Liver (tissue), 9 donors: ENCODE measurements around the gene CNIH2. TPM values are rescaled to one million over a fixed set of nuclear protein-coding genes. Genes with fewer than 3 reads are reported as not detected.

Experiments used
- DNase-seq: peaks from one replicate; pipeline ENCODE4 v3.0.0-alpha.2; 2017; ENCODE audit warnings: low spot score
- H3K27ac ChIP-seq, 2 donors: one replicate each; pipeline ENCODE4 v1.7.0; 2013; ENCODE audit warnings: inconsistent platforms in 2 of 2, low read length in 2 of 2, control low read depth in 1 of 2, low read depth in 1 of 2, mild to moderate bottlenecking in 1 of 2
- H3K27me3 ChIP-seq, 4 donors: one replicate each; pipeline versions ENCODE4 v1.6.1 to v1.7.0; 2013; ENCODE audit warnings: low read length in 3 of 4, inconsistent platforms in 1 of 4, mild to moderate bottlenecking in 1 of 4, moderate library complexity in 1 of 4; ENCODE audit not compliant: control insufficient read depth in 4 of 4, insufficient read depth in 4 of 4
- H3K36me3 ChIP-seq, 4 donors: one replicate each; pipeline versions ENCODE4 v1.6.1 to v1.7.0; 2013; ENCODE audit warnings: low read length in 3 of 4, mild to moderate bottlenecking in 3 of 4, low read depth in 1 of 4, moderate library complexity in 1 of 4; ENCODE audit not compliant: control insufficient read depth in 4 of 4, insufficient read depth in 3 of 4
- H3K4me1 ChIP-seq, 4 donors: one replicate each; pipeline versions ENCODE4 v1.6.1 to v1.7.0; 2013; ENCODE audit warnings: low read length in 3 of 4, mild to moderate bottlenecking in 3 of 4, moderate library complexity in 1 of 4; ENCODE audit not compliant: control insufficient read depth in 4 of 4, insufficient read depth in 4 of 4
- H3K4me3 ChIP-seq, 3 donors: one replicate each; pipeline versions ENCODE4 v1.6.1 to v1.7.0; 2013; ENCODE audit warnings: low read length in 3 of 3, control low read depth in 1 of 3, low read depth in 1 of 3, mild to moderate bottlenecking in 1 of 3
- H3K9ac ChIP-seq, 2 donors: one replicate each; pipeline ENCODE4 v1.7.0; 2013; ENCODE audit warnings: low read length in 2 of 2, mild to moderate bottlenecking in 2 of 2, moderate library complexity in 2 of 2, control low read depth in 1 of 2, low read depth in 1 of 2
- H3K9me3 ChIP-seq, 4 donors: one replicate each; pipeline versions ENCODE4 v1.6.1 to v1.7.0; 2013; ENCODE audit warnings: low read length in 3 of 4; ENCODE audit not compliant: control insufficient read depth in 4 of 4
- EGR1 ChIP-seq, 2 donors: IDR thresholded peaks; 2 replicates each; pipeline ENCODE4 v1.6.1; 2016 to 2018; ENCODE audit warnings: antibody characterized with exemption in 2 of 2, low read depth in 2 of 2
- FOXA1 ChIP-seq: IDR thresholded peaks from 2 replicates; pipeline ENCODE4 v1.6.1; 2016; ENCODE audit warnings: antibody characterized with exemption
- FOXA2 ChIP-seq: IDR thresholded peaks from 2 replicates; pipeline ENCODE4 v1.6.1; 2016; ENCODE audit warnings: antibody characterized with exemption
- GABPA ChIP-seq, 2 donors: IDR thresholded peaks in 1 of 2; conservative IDR thresholded peaks in 1 of 2; 2 replicates each; pipeline ENCODE4 v1.6.1; 2016; ENCODE audit warnings: antibody characterized with exemption in 2 of 2, mild to moderate bottlenecking in 1 of 2, moderate library complexity in 1 of 2
- HNF4G ChIP-seq: IDR thresholded peaks from 2 replicates; pipeline ENCODE4 v1.6.1; 2016; ENCODE audit warnings: antibody characterized with exemption
- JUND ChIP-seq, 2 donors: IDR thresholded peaks; 2 replicates each; pipeline ENCODE4 v1.6.1; 2016; ENCODE audit warnings: antibody characterized with exemption in 2 of 2
- NR2F2 ChIP-seq: IDR thresholded peaks from 2 replicates; pipeline ENCODE4 v1.6.1; 2016; ENCODE audit warnings: antibody characterized with exemption
- RAD21 ChIP-seq, 2 donors: IDR thresholded peaks; 2 replicates each; pipeline ENCODE4 v1.6.1; 2016; ENCODE audit warnings: antibody characterized with exemption in 2 of 2, mild to moderate bottlenecking in 2 of 2
- RXRA ChIP-seq, 2 donors: IDR thresholded peaks; 2 replicates each; pipeline ENCODE4 v1.6.1; 2017 to 2018; ENCODE audit warnings: antibody characterized with exemption in 2 of 2, mild to moderate bottlenecking in 1 of 2
- SP1 ChIP-seq: IDR thresholded peaks from 2 replicates; pipeline ENCODE4 v1.6.1; 2018; ENCODE audit warnings: antibody characterized with exemption, mild to moderate bottlenecking
- TAF1 ChIP-seq: conservative IDR thresholded peaks from 2 replicates; pipeline ENCODE4 v1.6.1; 2016; ENCODE audit warnings: antibody characterized with exemption, mild to moderate bottlenecking
- YY1 ChIP-seq: IDR thresholded peaks from 2 replicates; pipeline ENCODE4 v1.6.1; 2016; ENCODE audit warnings: antibody characterized with exemption, mild to moderate bottlenecking
- WGBS: extraction: QIAGEN DNeasy Blood & Tissue Kit; methylation state at CpG from one replicate; pipeline ENCODE4 v1.1.7; 2013; 5-methylcytosine and 5-hydroxymethylcytosine counted together
- polyA plus RNA-seq, 2 donors: library from polyadenylated mRNA; stranded (reverse) in 1 of 2; unstranded in 1 of 2; fragments of 200-250 nt in 1 of 2; fragments of >200 nt in 1 of 2; fragmentation: Nextera tagmentation in 1 of 2; extraction: Ambion mirVana in 1 of 2; gene quantifications; one replicate each; pipeline versions ENCODE4 v1.2.1 to v1.2.3, GENCODE V29; 2013 to 2015
- total RNA-seq, 2 donors: library from RNA; depleted of rRNA; stranded (reverse); fragments of >200 nt; gene quantifications; one replicate each; pipeline ENCODE4 v1.2.3, GENCODE V29; 2014
- TF ChIP-seq, protein P1 (sequence below): IDR thresholded peaks from 2 replicates; pipeline ENCODE4 v1.6.1; 2016; ENCODE audit warnings: antibody characterized with exemption, mild to moderate bottlenecking
- TF ChIP-seq, protein P2 (sequence below): IDR thresholded peaks from 2 replicates; pipeline ENCODE4 v1.6.1; 2016; ENCODE audit warnings: antibody characterized with exemption
- TF ChIP-seq, protein P3 (sequence below): fragments of 150-350 bp; IDR thresholded peaks from 2 replicates; pipeline ENCODE4 v1.5.1; 2017; ENCODE audit warnings: improper control_type of control experiment, low read depth, low read length; ENCODE audit not compliant: missing input control
- TF ChIP-seq, protein P4 (sequence below): IDR thresholded peaks from 2 replicates; pipeline ENCODE4 v1.6.1; 2016; ENCODE audit warnings: antibody characterized with exemption
- TF ChIP-seq, protein P5 (sequence below): IDR thresholded peaks from 2 replicates; pipeline ENCODE4 v1.6.1; 2016; ENCODE audit warnings: antibody characterized with exemption
- donor health status: healthy.
- donor health status: healthy.
- donor health status: healthy.
- donor health status: healthy.
- donor health status: healthy.

The CNIH2 gene
- total and polyA plus RNA-seq, 4 donors: 0.07 TPM; not detected in 3

DNA sequence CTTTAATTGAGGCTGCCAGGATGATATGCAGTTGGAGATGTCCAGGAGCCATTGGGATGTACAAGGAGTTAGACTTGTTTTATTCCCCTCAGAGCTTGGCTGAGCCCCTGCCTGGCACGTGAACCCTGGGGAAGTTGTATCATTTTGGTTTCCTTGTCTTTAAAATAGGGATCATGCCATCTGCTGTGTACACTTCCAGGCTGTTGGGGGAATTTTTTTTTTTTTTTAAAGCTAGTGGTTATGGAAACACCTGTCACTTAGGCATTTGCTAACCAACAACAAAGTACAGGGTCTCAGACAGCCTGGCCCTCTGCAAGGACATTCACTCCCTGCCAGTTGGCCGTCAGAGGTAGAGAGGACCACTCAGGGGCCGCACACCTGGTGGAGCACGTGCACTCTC is 18.0 kb upstream of the CNIH2 start:
- Histone ChIP-seq H3K9ac (no peak overlapping the region), H3K36me3 (peaks cover 0 to 6% (median 2%) of the 10 kb centered on the region in 4 donors), H3K27ac (no peak overlapping the region), H3K4me1 (peaks cover 2 to 16% (median 9%) of the 10 kb centered on the region in 4 donors), H3K9me3 (no peaks in the 10 kb centered on the region), H3K4me3 (no peak overlapping the region), H3K27me3 (no peaks in the 10 kb centered on the region)
- 91% methylated on average over 4 of the region's 4 CpGs for WGBS
- TF ChIP-seq EGR1 (IDR thresholded peaks at IDR 0.05; ENCODE audit: low read depth in 2 of 2) (no peak), JUND (IDR thresholded peaks at IDR 0.05) (no peak), TAF1 (no peak), YY1 (no peak), RXRA (IDR thresholded peaks at IDR 0.05) (no peak), GABPA (IDR thresholded peaks at IDR 0.05 in 1 of 2, conservative IDR thresholded peaks at IDR 0.05 in 1 of 2) (no peak), NR2F2 (no peak), FOXA2 (no peak), RAD21 (IDR thresholded peaks at IDR 0.05) (no peak), HNF4G (no peak)
- TF ChIP-seq, protein P1, sequence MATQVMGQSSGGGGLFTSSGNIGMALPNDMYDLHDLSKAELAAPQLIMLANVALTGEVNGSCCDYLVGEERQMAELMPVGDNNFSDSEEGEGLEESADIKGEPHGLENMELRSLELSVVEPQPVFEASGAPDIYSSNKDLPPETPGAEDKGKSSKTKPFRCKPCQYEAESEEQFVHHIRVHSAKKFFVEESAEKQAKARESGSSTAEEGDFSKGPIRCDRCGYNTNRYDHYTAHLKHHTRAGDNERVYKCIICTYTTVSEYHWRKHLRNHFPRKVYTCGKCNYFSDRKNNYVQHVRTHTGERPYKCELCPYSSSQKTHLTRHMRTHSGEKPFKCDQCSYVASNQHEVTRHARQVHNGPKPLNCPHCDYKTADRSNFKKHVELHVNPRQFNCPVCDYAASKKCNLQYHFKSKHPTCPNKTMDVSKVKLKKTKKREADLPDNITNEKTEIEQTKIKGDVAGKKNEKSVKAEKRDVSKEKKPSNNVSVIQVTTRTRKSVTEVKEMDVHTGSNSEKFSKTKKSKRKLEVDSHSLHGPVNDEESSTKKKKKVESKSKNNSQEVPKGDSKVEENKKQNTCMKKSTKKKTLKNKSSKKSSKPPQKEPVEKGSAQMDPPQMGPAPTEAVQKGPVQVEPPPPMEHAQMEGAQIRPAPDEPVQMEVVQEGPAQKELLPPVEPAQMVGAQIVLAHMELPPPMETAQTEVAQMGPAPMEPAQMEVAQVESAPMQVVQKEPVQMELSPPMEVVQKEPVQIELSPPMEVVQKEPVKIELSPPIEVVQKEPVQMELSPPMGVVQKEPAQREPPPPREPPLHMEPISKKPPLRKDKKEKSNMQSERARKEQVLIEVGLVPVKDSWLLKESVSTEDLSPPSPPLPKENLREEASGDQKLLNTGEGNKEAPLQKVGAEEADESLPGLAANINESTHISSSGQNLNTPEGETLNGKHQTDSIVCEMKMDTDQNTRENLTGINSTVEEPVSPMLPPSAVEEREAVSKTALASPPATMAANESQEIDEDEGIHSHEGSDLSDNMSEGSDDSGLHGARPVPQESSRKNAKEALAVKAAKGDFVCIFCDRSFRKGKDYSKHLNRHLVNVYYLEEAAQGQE: no peak
- TF ChIP-seq, protein P2, sequence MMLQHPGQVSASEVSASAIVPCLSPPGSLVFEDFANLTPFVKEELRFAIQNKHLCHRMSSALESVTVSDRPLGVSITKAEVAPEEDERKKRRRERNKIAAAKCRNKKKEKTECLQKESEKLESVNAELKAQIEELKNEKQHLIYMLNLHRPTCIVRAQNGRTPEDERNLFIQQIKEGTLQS: no peak
- TF ChIP-seq, protein P3, sequence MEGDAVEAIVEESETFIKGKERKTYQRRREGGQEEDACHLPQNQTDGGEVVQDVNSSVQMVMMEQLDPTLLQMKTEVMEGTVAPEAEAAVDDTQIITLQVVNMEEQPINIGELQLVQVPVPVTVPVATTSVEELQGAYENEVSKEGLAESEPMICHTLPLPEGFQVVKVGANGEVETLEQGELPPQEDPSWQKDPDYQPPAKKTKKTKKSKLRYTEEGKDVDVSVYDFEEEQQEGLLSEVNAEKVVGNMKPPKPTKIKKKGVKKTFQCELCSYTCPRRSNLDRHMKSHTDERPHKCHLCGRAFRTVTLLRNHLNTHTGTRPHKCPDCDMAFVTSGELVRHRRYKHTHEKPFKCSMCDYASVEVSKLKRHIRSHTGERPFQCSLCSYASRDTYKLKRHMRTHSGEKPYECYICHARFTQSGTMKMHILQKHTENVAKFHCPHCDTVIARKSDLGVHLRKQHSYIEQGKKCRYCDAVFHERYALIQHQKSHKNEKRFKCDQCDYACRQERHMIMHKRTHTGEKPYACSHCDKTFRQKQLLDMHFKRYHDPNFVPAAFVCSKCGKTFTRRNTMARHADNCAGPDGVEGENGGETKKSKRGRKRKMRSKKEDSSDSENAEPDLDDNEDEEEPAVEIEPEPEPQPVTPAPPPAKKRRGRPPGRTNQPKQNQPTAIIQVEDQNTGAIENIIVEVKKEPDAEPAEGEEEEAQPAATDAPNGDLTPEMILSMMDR: no peak
- TF ChIP-seq, protein P4, sequence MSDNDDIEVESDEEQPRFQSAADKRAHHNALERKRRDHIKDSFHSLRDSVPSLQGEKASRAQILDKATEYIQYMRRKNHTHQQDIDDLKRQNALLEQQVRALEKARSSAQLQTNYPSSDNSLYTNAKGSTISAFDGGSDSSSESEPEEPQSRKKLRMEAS: no peak
- TF ChIP-seq, protein P5, sequence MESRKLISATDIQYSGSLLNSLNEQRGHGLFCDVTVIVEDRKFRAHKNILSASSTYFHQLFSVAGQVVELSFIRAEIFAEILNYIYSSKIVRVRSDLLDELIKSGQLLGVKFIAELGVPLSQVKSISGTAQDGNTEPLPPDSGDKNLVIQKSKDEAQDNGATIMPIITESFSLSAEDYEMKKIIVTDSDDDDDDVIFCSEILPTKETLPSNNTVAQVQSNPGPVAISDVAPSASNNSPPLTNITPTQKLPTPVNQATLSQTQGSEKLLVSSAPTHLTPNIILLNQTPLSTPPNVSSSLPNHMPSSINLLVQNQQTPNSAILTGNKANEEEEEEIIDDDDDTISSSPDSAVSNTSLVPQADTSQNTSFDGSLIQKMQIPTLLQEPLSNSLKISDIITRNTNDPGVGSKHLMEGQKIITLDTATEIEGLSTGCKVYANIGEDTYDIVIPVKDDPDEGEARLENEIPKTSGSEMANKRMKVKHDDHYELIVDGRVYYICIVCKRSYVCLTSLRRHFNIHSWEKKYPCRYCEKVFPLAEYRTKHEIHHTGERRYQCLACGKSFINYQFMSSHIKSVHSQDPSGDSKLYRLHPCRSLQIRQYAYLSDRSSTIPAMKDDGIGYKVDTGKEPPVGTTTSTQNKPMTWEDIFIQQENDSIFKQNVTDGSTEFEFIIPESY: no peak
- no peak for DNase-seq

DNA sequence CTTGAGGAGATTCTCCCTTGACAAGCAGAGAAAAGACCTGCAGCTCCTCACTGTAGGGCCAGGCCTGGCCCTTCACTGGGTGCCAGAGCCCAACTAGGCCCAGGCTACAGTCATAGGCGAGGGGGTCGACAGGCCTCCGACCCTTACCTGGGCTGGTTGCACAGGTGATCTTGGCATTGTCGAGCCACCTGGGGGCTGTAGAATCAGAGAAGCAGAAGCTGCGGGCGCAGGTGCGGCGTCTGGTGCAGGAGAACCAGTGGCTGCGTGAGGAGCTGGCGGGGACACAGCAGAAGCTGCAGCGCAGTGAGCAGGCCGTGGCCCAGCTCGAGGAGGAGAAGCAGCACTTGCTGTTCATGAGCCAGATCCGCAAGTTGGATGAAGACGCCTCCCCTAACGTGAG is 16.4 kb upstream of the CNIH2 start:
- 96% methylated on average over 16 of the region's 16 CpGs for WGBS
- no peak for DNase-seq
- H3K9me3 ChIP-seq: no peaks in the 10 kb centered on the region
- H3K9ac ChIP-seq: no peak overlapping the region
- H3K4me3 ChIP-seq: no peak overlapping the region
- H3K4me1 ChIP-seq: peaks cover 2 to 16% (median 9%) of the 10 kb centered on the region in 4 donors
- H3K36me3 ChIP-seq: peaks cover 0 to 6% (median 2%) of the 10 kb centered on the region in 4 donors
- no peaks in the 10 kb centered on the region for H3K27me3 ChIP-seq
- no peak overlapping the region for H3K27ac ChIP-seq
- TF ChIP-seq, protein P5: no peak
- no peak for TF ChIP-seq YY1
- no peak for TF ChIP-seq FOXA1
- no peak for TF ChIP-seq FOXA2
- TF ChIP-seq SP1: no peak
- no peak for TF ChIP-seq EGR1 (IDR thresholded peaks at IDR 0.05; ENCODE audit: low read depth in 2 of 2)
- TF ChIP-seq NR2F2: no peak
- TF ChIP-seq, protein P1: no peak
